Body of pancreas (tissue), 4 donors: ENCODE measurements around the gene CCDC57.

Experiments
- CTCF ChIP-seq, 7 experiments: fragments of 450-650 bp in 4 of 7; fragments of 200-600 bp in 3 of 7; sonication (generic) in 3 of 7; IDR thresholded peaks; one replicate each; pipeline ENCODE4 v1.5.1; 2016 to 2019; ENCODE audit warnings: antibody characterized with exemption in 7 of 7
- POLR2A ChIP-seq, 3 donors: fragments of 450-650 bp; IDR thresholded peaks; one replicate each; pipeline ENCODE4 v1.6.1; 2016; ENCODE audit warnings: antibody characterized with exemption in 3 of 3, mild to moderate bottlenecking in 2 of 3

DNA sequence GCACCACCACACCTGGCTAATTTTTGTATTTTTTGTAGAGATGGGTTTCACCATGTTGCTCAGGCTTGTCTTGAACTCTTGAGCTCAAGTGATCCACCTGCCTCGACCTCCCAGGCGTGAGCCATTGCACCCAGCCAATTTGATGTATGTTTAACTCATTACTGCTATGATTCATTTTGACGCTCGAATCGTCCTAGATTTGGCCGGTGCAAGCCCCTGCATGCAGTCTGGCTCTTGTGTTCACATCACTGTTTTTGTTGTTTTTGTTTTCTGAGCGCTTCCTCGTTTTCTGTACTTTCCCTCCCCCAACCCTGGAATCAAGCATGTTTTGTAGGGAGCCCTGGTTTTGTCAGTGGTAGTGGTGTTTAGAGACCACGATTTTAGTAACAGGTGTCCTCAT lies 139.2 kb downstream of the CCDC57 start:
- TF ChIP-seq CTCF (IDR thresholded peaks at IDR 0.05) (no peak), POLR2A (IDR thresholded peaks at IDR 0.05) (no peak)
